ENCODE measurements around the gene HEYL. TPM values are rescaled to one million over a fixed set of nuclear protein-coding genes. Genes with fewer than 3 reads are reported as not detected.

Gene HEYL
- total RNA-seq, 2 donors from 2014 or later: 28.1 to 35.4 TPM

GRCh38 chr1:39652554-39652953, 13.1 kb upstream of the HEYL start:
- no peak overlapping the region for H3K4me3 ChIP-seq
- no peaks in the 10 kb centered on the region for H3K27me3 ChIP-seq
- H3K27ac ChIP-seq: peak overlapping the region; percentile 10 to 51
- peaks cover 0 to 64% of the 10 kb centered on the region in 2 donors for H3K4me1 ChIP-seq
- TF ChIP-seq CTCF (IDR thresholded peaks at IDR 0.05): no peak
- DNase-seq (ENCODE audit: low spot score): no peak
- no peaks in the 10 kb centered on the region for H3K36me3 ChIP-seq
- no peaks in the 10 kb centered on the region for H3K9me3 ChIP-seq

GRCh38 chr1:39652105-39652504, 12.7 kb upstream of the HEYL start:
- Histone ChIP-seq H3K4me3 (no peak overlapping the region), H3K4me1 (peaks cover 0 to 67% of the 10 kb centered on the region in 2 donors), H3K27me3 (no peaks in the 10 kb centered on the region), H3K9me3 (no peaks in the 10 kb centered on the region), H3K36me3 (no peaks in the 10 kb centered on the region), H3K27ac (peak overlapping the region; percentile 10 to 51)
- TF ChIP-seq CTCF (IDR thresholded peaks at IDR 0.05): no peak
- DNase-seq (ENCODE audit: low spot score): no peak

GRCh38 chr1:39650431-39650830, 11.0 kb upstream of the HEYL start:
- no peak overlapping the region for H3K4me3 ChIP-seq
- no peak for DNase-seq (ENCODE audit: low spot score)
- H3K27me3 ChIP-seq: no peaks in the 10 kb centered on the region
- no peaks in the 10 kb centered on the region for H3K36me3 ChIP-seq
- no peak for TF ChIP-seq CTCF (IDR thresholded peaks at IDR 0.05)
- no peak overlapping the region for H3K27ac ChIP-seq
- H3K4me1 ChIP-seq: peaks cover 0 to 61% of the 10 kb centered on the region in 2 donors
- H3K9me3 ChIP-seq: no peaks in the 10 kb centered on the region

- H3K27me3 ChIP-seq: no peaks in the 10 kb centered on the region
- H3K9me3 ChIP-seq: no peaks in the 10 kb centered on the region
- no peak overlapping the region for H3K4me3 ChIP-seq
- no peaks in the 10 kb centered on the region for H3K36me3 ChIP-seq
- H3K27ac ChIP-seq: no peak overlapping the region
- no peak for TF ChIP-seq CTCF (IDR thresholded peaks at IDR 0.05)
- peaks cover 0 to 59% of the 10 kb centered on the region in 2 donors for H3K4me1 ChIP-seq
- DNase-seq (ENCODE audit: low spot score): no peak
These were observed 10.3 kb upstream of the HEYL start for GRCh38 chr1:39649636-39650185.

DNA sequence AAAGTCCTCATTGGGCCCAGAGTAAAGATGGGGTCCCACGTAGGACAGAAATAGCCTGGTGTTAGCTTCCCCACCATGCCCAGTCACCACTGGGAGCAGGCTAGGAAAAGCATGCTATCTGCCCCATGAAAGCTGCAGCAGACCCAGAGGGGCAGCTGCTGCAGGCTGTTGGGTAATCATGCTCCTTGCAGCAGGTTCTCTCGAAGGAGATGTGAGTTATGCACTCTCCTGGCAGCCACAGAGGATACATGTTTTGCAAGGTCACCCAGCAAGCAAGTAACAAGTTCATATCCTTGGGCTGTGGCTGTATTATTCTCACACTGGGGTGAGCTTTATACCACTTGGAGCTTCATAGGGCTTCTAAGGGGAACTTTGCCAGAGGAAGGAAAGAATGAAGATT, 9.1 kb upstream of the HEYL start:
- H3K4me3 ChIP-seq: no peak overlapping the region
- no peak for DNase-seq (ENCODE audit: low spot score)
- no peaks in the 10 kb centered on the region for H3K27me3 ChIP-seq
- no peak for TF ChIP-seq CTCF (IDR thresholded peaks at IDR 0.05)
- peak overlapping the region in 1 of 2 donors; percentile 81 for H3K27ac ChIP-seq
- H3K36me3 ChIP-seq: no peaks in the 10 kb centered on the region
- H3K9me3 ChIP-seq: no peaks in the 10 kb centered on the region
- H3K4me1 ChIP-seq: peaks cover 0 to 49% of the 10 kb centered on the region in 2 donors

DNA sequence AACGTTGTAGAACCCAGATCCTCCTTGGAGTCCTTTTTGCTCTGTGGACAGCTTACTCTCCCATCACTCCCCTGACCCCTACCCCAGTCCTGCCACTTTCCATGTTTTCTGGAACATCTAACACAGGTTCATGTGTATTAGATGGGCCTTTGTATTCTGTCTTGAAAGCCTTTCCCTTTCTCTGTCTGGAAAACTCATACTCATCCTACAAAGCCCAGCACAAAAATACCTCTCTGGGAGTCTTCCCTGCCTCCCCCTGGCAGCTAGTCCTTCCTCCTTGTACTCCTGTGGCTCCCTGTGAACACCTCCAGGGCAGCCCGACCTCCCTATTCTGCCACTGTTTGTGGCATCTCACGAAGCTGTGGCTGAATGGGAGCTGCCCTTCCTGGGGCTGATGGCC, 7.8 kb upstream of the HEYL start:
- H3K27me3 ChIP-seq: no peaks in the 10 kb centered on the region
- H3K4me1 ChIP-seq: peaks cover 0 to 46% of the 10 kb centered on the region in 2 donors
- peak overlapping the region; percentile 65 to 81 for H3K27ac ChIP-seq
- DNase-seq (ENCODE audit: low spot score): no peak
- H3K4me3 ChIP-seq: no peak overlapping the region
- no peaks in the 10 kb centered on the region for H3K36me3 ChIP-seq
- no peaks in the 10 kb centered on the region for H3K9me3 ChIP-seq
- no peak for TF ChIP-seq CTCF (IDR thresholded peaks at IDR 0.05)

Data from right atrium auricular region (tissue), 2 donors.